GM12891 (cell line): ENCODE results near the gene SNX4.
"Not testable (repeated sequence)": the region's sequence is repeated elsewhere in the genome, so short reads cannot be mapped to it uniquely, and the experiment has no call there.

ENCODE experiments used
- POLR2A ChIP-seq: IDR thresholded peaks from 2 replicates; pipeline ENCODE4 v1.6.1; 2011; ENCODE audit warnings: low read depth, low read length, control low read depth
- POLR2AphosphoS5 ChIP-seq: IDR thresholded peaks from 2 replicates; pipeline ENCODE4 v1.6.1; 2011; ENCODE audit warnings: low read depth, low read length, control low read depth
- TAF1 ChIP-seq: IDR thresholded peaks from 2 replicates; pipeline ENCODE4 v1.6.1; 2011; ENCODE audit warnings: low read depth, low read length, control low read depth

DNA sequence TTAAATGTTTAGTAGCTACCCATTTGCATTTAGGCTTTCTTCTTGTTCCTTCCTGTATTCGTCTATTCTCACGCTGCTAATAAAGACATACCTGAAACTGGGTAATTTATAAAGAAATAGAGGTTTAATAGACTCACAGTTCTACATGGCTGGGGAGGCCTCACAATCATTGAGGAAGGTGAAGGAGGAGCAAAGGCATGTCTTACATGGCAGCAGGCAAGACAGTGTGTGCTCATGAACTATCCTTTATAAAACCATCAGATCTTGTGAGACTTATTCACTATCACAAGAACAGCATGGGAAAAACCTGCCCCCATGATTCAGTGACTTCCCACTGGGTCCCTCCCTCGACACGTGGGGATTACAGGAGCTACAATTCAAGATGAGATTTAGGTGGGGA lies 114.5 kb downstream of the SNX4 start:
- not testable (repeated sequence) for TF ChIP-seq TAF1, POLR2A, POLR2AphosphoS5
